ENCODE results near the gene TMEM176B.
"Not testable (repeated sequence)": the region's sequence is repeated elsewhere in the genome, so short reads cannot be mapped to it uniquely, and the experiment has no call there.

The TMEM176B gene

DNA sequence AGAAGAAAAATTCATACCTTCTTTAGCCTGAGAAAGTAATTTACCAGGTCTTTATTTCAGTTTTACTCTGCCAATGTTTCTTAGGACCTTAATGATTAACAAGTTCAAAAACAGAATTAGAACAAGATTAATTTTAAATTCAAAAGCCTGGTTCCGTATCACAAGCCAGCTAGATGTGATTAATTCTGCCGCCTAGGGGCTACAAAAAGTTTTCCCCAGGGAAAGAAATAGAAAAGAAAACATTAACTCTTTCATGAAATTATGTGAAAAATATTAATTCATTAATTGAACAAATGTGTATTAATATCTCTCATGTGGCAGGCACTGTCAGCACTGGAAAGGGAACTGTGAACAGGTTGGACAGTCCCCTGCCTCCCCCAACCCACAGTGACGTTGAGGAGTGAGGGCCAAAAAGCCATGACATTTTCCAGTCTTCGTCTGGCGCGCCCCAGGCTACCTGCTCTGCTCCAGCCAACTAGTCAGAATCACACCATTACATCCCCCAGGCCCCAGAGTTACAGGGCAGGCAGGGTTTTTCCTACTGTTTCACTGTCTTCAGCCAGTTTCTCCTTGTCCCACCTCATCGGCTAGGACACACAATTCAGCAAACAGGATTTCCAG is 20.5 kb upstream of the TMEM176B start:
- DNase-seq: no peak

DNA sequence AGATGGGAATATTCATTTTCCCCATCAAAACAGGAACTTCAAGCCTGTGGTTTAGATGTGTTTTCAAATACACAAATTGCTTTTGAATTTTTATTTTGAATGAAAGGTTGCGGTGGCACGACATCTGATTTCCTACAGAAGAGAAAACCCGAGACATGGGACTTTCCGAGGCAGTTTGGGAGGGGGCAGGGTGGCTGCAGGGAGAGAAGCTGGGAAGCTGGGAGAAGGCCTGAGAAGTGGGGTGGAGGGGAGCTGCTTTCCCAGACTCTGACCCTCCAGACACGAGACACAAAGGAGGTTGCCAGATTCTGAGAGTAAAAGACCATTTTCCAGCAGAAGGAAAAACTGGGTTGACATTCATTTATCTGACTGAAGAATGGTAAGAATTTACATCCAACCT is 20.0 kb upstream of the TMEM176B start:
- DNase-seq: no peak

GRCh38 chr7:150818971-150819370 is 18.8 kb upstream of the TMEM176B start:
- DNase-seq: no peak

- DNase-seq: no peak
These were observed 14.3 kb upstream of the TMEM176B start for GRCh38 chr7:150814328-150815001.

- not testable (repeated sequence) for DNase-seq
These were observed 7.7 kb upstream of the TMEM176B start for GRCh38 chr7:150807616-150808438.

DNA sequence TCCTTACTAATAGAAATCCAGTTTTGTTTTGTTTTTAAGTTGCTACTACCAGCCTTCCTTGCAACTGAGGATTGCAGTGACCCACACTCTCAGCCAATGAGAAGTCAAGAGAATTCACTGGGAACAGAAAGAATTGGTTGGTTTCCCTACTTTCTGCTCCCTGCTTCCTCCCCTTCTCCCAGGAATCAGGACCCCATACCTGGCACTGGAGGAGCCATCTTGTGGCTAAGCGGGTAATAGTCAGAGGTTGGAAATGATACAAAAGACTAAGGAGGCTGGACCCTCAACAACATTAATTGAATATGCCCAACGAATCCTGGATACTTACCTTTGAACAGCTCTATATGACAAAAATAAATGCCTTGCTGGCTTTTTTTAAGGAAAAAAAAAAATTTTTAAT is 6.7 kb upstream of the TMEM176B start:
- DNase-seq: no peak

DNA sequence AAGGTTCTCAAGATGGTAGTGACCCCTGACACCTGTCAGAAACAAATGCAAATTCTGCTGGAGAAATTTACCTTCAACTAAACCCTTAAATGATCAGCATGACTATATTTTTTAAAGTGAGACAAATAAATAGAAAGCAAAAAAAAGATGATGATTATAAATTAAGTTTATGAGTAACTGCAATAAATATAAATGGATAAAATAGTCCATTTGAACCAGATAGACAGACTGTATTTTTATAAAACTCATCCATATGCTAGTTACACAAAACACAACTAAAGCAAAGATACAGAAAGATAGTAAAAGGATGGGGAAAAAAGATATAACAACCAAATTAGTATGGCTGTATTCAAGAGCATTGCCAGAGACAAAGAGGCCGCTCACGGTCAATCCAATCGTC is 6.3 kb upstream of the TMEM176B start:
- DNase-seq: no peak

DNA sequence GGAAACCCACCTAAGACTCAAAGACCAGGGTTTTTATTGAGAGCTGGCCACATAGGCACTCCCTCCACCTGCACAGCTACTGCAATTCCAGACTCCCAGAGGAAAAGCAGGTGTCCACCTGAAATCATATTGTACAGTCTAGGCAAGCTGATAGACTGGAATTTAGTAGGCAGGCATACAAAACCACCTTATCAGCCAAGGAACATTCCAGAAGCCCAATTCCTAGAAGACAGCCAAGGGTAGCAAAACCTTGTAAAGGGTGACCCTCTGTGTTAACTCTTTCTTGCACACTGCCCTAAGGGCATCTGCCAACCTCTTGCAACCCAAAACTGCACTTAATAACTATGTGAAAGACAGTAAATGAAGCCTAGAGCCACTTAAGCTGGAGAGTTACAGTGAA is 5.7 kb upstream of the TMEM176B start:
- DNase-seq: no peak

GRCh38 chr7:150804802-150805201 is 4.6 kb upstream of the TMEM176B start:
- DNase-seq: no peak

DNA sequence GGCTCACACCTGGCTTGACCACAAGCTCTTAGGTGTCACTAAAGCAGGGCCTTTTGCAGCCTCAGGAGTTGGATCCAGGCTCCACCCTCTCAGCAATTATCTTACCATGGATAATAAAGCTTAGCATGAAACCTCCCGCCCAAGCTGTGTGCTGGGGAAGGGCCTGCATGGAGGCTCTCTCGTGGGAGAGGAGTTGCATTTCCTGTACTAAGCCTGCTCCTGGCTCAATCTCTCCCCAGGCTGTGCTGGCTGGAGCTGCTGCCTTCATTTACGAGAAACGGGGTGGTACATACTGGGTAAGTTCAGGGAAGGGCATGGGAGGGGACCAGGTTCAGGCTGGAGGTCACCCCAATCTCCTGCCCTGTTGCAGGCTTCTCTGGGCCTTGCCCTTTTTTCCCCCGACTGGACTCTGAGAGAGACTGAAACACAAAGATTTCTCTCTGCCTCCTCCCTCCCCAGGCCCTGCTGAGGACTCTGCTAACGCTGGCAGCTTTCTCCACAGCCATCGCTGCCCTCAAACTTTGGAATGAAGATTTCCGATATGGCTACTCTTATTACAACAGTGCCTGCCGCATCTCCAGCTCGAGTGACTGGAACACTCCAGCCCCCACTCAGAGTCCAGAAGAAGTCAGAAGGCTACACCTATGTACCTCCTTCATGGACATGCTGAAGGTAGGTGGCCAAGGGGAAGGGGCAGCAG is 3.1 kb upstream of the TMEM176B start:
- DNase-seq: no peak

DNA sequence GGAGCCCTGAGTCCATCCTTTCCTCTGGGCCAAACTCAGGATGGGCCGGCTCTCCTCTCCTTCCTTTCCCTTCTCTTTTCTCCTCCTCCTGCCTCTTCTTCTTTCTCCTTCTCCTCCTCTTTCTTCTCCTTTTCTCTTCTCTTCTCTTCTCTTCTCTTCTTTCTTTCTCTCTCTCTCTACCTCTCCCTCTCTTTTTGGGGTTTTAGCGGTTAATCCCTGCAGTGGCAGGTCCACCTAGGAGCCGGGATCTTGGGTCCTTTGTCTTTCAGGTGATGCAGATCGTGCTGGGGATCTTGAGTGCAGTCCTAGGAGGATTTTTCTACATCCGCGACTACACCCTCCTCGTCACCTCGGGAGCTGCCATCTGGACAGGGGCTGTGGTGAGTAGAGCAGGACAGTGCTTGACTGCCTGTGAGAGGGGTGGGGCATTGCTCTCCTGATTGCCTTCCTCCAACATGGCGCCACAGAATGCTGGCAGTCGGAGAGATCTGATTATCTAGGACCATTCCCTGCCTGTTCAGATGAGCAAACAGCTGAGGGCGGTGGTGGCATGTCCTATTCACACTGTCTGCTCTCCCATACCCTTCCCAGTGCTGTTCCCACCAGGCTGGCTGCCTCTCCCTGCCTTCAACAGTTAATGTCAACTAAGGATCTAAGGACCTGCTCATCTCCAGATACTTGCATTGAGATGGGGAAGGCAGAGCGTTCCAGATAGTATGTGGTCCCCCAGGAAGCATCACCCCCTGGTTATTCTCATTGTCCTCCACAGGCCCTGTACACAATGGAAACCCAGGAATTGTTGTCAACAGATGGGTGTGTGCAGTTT is 2.0 kb upstream of the TMEM176B start:
- no peak for DNase-seq

- DNase-seq: peak; percentile 47
These were observed 1.2 kb upstream of the TMEM176B start for GRCh38 chr7:150801242-150801945.

DNA sequence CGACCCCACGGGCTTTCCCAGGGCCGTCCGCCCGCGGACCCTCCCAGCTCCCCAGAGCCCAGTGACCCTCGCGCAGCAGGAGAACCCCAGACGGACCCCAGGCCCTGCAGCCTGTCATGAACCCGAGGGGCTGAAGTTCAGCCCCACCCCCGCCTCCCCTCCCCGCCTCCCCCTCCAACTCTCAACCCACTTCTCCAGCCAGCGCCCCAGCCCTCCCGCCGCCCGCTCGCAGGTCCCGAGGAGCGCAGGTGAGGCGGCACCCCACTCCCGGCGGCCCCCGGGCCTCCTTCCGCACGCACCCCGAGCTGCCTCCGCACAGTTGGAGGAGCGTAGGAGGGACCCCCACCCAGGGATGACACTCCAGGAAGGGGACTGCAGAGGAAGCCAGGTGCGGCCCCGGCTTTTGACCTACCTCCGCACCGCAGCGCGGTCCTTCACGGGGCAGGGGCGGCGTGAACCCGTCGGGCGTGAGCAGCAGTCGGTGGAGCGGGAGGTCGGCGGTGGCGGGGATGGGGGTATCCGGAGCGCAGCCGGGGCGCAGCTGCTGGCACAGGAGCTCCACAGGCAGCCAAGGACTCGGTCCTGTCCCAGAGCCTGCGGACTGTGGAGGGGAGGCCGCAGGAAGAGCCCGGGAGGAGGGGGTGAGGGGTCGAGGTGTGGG is 547 bp upstream of the TMEM176B start, which contains the start of gene TMEM176A:
TSS of gene TMEM176A (plus strand) at position 189 of the 661 bp plus-strand sequence. CDS start 782 bp downstream, outside the sequence.
- DNase-seq: peak; percentile 47

- no peak for DNase-seq
These were observed 1.0 kb downstream of the TMEM176B start for GRCh38 chr7:150799156-150799555.

GRCh38 chr7:150797661-150798060 is 2.5 kb downstream of the TMEM176B start:
- DNase-seq: peak; percentile 46

GRCh38 chr7:150793569-150794238 is 6.5 kb downstream of the TMEM176B start:
- DNase-seq: no peak

DNA sequence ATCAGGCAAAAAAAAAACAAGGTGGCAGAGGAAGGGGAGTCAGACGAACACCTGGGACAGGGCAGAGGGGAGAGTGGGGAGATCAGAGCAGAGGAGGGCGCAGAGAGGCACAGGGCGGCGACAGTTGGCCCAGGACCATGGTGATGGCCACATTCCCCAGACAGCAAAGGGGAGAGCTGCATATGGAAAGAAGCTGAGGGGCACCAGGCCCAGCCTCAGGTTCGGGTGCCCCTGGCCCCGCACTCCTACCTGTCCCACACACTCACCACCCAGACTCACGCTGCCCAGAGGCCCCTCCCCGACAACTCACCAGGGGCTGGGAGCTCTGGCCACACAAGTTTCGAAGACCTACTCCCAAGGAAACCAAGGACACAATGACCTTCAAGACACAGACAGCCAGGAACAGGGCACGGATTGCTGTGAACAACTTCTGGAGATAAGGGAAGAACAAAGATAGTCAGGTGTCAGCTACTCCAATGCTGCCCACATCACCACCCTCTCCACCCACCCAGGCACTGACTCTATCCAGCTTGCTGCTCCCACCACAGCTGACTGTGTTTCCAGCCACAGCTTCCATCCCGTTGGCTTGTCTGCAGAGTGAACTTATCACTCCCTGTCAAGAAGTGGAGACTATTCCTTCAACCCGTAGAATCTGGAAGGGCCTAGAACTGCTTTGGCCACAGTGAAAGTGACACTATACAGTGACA is 8.3 kb downstream of the TMEM176B start:
- DNase-seq: no peak

- DNase-seq: no peak
These were observed 8.9 kb downstream of the TMEM176B start for GRCh38 chr7:150791304-150791703.

DNA sequence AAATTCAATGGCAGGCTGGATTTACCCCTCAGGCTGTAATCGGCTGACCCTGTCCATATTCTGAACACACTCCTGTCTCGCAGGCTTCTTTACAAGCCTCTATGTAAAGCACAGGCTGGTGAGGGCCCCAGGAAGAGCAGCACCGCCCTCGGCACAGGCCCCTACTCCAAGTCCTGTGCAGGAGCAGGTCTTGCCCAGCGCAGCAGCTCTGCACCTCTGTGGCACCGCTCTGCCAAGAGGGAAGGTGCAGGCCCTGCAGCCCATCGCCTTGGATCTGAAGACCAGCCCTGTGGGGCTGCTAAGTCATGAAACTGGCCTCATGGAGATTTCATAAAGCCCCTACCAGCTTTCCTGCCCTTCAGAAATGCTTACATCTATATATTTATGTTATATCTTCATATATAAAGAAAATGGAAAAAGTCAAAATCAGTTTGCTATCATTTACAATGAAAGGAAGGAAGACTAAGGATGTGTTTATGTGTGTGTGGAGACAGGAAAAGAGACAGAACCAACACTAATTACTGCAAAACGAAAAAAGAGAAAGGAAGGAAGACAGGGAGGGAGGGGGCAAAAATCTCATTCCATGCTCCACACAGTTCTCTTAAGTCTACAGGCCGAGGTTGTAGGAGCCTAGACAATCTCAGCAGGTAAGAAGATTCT is 9.6 kb downstream of the TMEM176B start:
- DNase-seq: no peak

Data from eye (tissue), 1 donor.